Trophoblast cell (in vitro differentiated cells and primary cell): Measurements from ENCODE around the gene TRERF1.

Source experiments
- DNase-seq, 2 donors: peaks; one replicate each; pipeline ENCODE4 v3.0.0-alpha.2; 2016
- H2AFZ ChIP-seq: 2 replicates; pipeline ENCODE4 v1.6.1; 2013; ENCODE audit warnings: low read length, moderate library complexity, mild to moderate bottlenecking; ENCODE audit not compliant: insufficient read depth, poor library complexity
- H2AK5ac ChIP-seq: 2 replicates; pipeline ENCODE4 v1.6.1; 2013; ENCODE audit warnings: mild to moderate bottlenecking, low read length
- H2BK120ac ChIP-seq: 2 replicates; pipeline ENCODE4 v1.6.1; 2013; ENCODE audit warnings: low read length, mild to moderate bottlenecking, moderate library complexity; ENCODE audit not compliant: insufficient read depth, poor library complexity
- H2BK12ac ChIP-seq: 2 replicates; pipeline ENCODE4 v1.6.1; 2013; ENCODE audit warnings: mild to moderate bottlenecking, low read length, moderate library complexity
- H2BK5ac ChIP-seq: 2 replicates; pipeline ENCODE4 v1.6.1; 2013; ENCODE audit warnings: low read length, low read depth, moderate library complexity, mild to moderate bottlenecking; ENCODE audit not compliant: poor library complexity
- H3K14ac ChIP-seq: 2 replicates; pipeline ENCODE4 v1.6.1; 2013; ENCODE audit warnings: mild to moderate bottlenecking, low read length
- H3K18ac ChIP-seq: 2 replicates; pipeline ENCODE4 v1.6.1; 2013; ENCODE audit warnings: mild to moderate bottlenecking, low read length
- H3K23ac ChIP-seq: 2 replicates; pipeline ENCODE4 v1.6.1; 2013; ENCODE audit warnings: low read length
- H3K27ac ChIP-seq: 2 replicates; pipeline ENCODE4 v1.5.1; 2013; ENCODE audit warnings: low read depth, mild to moderate bottlenecking, inconsistent platforms, low read length, moderate library complexity
- H3K27me3 ChIP-seq: 2 replicates; pipeline ENCODE4 v1.6.1; 2013; ENCODE audit warnings: inconsistent platforms, mild to moderate bottlenecking, low read length, moderate library complexity; ENCODE audit not compliant: insufficient read depth
- H3K36me3 ChIP-seq, 2 experiments: 1 replicate in 1 of 2; 2 replicates in 1 of 2; pipeline ENCODE4 v1.6.1; 2013; ENCODE audit warnings: low read length in 2 of 2, mild to moderate bottlenecking in 2 of 2, moderate library complexity in 1 of 2; ENCODE audit not compliant: insufficient read depth in 2 of 2, control insufficient read depth in 1 of 2
- H3K4ac ChIP-seq: 2 replicates; pipeline ENCODE4 v1.6.1; 2013; ENCODE audit warnings: low read depth, mild to moderate bottlenecking, low read length, moderate library complexity
- H3K4me1 ChIP-seq, 2 experiments: 1 replicate in 1 of 2; 2 replicates in 1 of 2; pipeline ENCODE4 v1.6.1; 2013; ENCODE audit warnings: low read length in 2 of 2, mild to moderate bottlenecking in 2 of 2, moderate library complexity in 1 of 2; ENCODE audit not compliant: insufficient read depth in 2 of 2, control insufficient read depth in 1 of 2
- H3K4me2 ChIP-seq: 2 replicates; pipeline ENCODE4 v1.6.1; 2013; ENCODE audit warnings: inconsistent platforms, mild to moderate bottlenecking, low read length, moderate library complexity
- H3K4me3 ChIP-seq: 2 replicates; pipeline ENCODE4 v1.5.1; 2013; ENCODE audit warnings: mild to moderate bottlenecking, low read depth, low read length, inconsistent platforms
- H3K79me1 ChIP-seq: one replicate; pipeline ENCODE4 v1.6.1; 2013; ENCODE audit warnings: low read length
- H3K79me2 ChIP-seq: 2 replicates; pipeline ENCODE4 v1.6.1; 2013; ENCODE audit warnings: low read length, mild to moderate bottlenecking; ENCODE audit not compliant: control insufficient read depth, insufficient read depth, poor library complexity
- H3K9ac ChIP-seq: 2 replicates; pipeline ENCODE4 v1.6.1; 2013; ENCODE audit warnings: mild to moderate bottlenecking, low read length
- H3K9me3 ChIP-seq: 2 replicates; pipeline ENCODE4 v1.6.1; 2013; ENCODE audit warnings: low read depth, mild to moderate bottlenecking, control low read depth, inconsistent platforms, low read length; ENCODE audit not compliant: insufficient read depth
- H4K12ac ChIP-seq: 2 replicates; pipeline ENCODE4 v1.6.1; 2013; ENCODE audit warnings: low read depth, mild to moderate bottlenecking, low read length, moderate library complexity
- H4K8ac ChIP-seq: 2 replicates; pipeline ENCODE4 v1.6.1; 2013; ENCODE audit warnings: low read depth, mild to moderate bottlenecking, low read length, moderate library complexity
- H4K91ac ChIP-seq: one replicate; pipeline ENCODE4 v1.6.1; 2013; ENCODE audit warnings: low read depth, mild to moderate bottlenecking, low read length, moderate library complexity
- WGBS: extraction: QIAGEN DNeasy Blood & Tissue Kit; methylation state at CpG from one replicate; pipeline ENCODE4 v1.1.7; 2013; ENCODE audit warnings: missing lambda C conversion rate; ENCODE audit not compliant: insufficient read length, insufficient coverage; ENCODE audit errors: extremely low coverage; 5-methylcytosine and 5-hydroxymethylcytosine counted together

The TRERF1 gene

GRCh38 chr6:42388046-42388445 is 63.7 kb downstream of the TRERF1 start:
- Histone ChIP-seq H2AK5ac (no peak overlapping the region), H3K9me3 (peaks cover 2% of the 10 kb centered on the region), H2BK12ac (no peak overlapping the region), H3K79me2 (no peaks in the 10 kb centered on the region), H4K91ac (no peak overlapping the region), H3K14ac (no peak overlapping the region), H3K27me3 (no peaks in the 10 kb centered on the region), H4K8ac (no peak overlapping the region), H2BK5ac (no peak overlapping the region), H3K79me1 (no peaks in the 10 kb centered on the region), H3K27ac (no peak overlapping the region), H3K4me1 (no peaks in the 10 kb centered on the region), H3K4me2 (no peak overlapping the region), H2BK120ac (no peak overlapping the region), H3K4ac (no peak overlapping the region), H3K18ac (no peak overlapping the region), H3K4me3 (no peak overlapping the region), H3K23ac (no peak overlapping the region), H3K9ac (no peak overlapping the region), H2AFZ (no peak overlapping the region), H4K12ac (no peak overlapping the region), H3K36me3 (no peaks in the 10 kb centered on the region)
- no CpG with 5 or more reads among the region's 4 CpGs for WGBS
- DNase-seq = no peak

GRCh38 chr6:42387336-42387735 is 64.4 kb downstream of the TRERF1 start:
- Histone ChIP-seq H4K91ac (no peak overlapping the region), H2BK12ac (no peak overlapping the region), H3K27ac (no peak overlapping the region), H3K27me3 (no peaks in the 10 kb centered on the region), H2AFZ (no peak overlapping the region), H2AK5ac (no peak overlapping the region), H3K4me1 (no peaks in the 10 kb centered on the region), H3K9ac (no peak overlapping the region), H3K18ac (no peak overlapping the region), H3K4ac (no peak overlapping the region), H4K12ac (no peak overlapping the region), H3K9me3 (no peaks in the 10 kb centered on the region), H3K79me2 (no peaks in the 10 kb centered on the region), H3K79me1 (no peaks in the 10 kb centered on the region), H3K4me3 (no peak overlapping the region), H3K23ac (no peak overlapping the region), H3K14ac (no peak overlapping the region), H4K8ac (no peak overlapping the region), H2BK120ac (no peak overlapping the region), H3K4me2 (no peak overlapping the region), H3K36me3 (no peaks in the 10 kb centered on the region), H2BK5ac (no peak overlapping the region)
- whole genome bisulfite sequencing = no CpG with 5 or more reads among the region's 4 CpGs
- no peak for DNase-seq

DNA sequence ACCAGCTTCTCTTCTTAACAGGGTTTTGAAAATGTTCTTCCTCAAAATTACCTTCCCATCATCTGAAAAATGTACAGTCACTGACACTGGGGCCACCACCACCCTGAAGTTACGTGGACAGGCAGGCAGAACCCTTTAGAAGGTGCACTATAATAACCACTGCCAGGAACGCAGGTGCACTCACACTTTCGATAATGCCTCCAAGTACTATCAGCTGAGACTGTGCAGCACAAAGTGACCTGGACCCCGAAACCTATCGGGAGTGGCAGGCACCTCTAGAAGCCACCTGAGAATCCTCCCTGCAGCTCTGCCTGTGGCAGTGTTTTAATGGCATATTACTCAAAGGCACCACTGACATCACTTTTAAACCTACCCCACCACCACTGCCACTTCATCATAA is 66.4 kb downstream of the TRERF1 start:
- Histone ChIP-seq H3K4ac (no peak overlapping the region), H4K91ac (no peak overlapping the region), H3K18ac (no peak overlapping the region), H3K14ac (no peak overlapping the region), H3K23ac (no peak overlapping the region), H2BK12ac (no peak overlapping the region), H3K4me3 (no peak overlapping the region), H3K27me3 (no peaks in the 10 kb centered on the region), H3K79me2 (no peaks in the 10 kb centered on the region), H2AFZ (no peak overlapping the region), H2BK120ac (no peak overlapping the region), H4K8ac (no peak overlapping the region), H3K9ac (no peak overlapping the region), H4K12ac (no peak overlapping the region), H3K27ac (no peak overlapping the region), H3K4me1 (no peaks in the 10 kb centered on the region), H2BK5ac (no peak overlapping the region), H3K4me2 (no peak overlapping the region), H3K9me3 (no peaks in the 10 kb centered on the region), H3K36me3 (no peaks in the 10 kb centered on the region), H2AK5ac (no peak overlapping the region), H3K79me1 (no peaks in the 10 kb centered on the region)
- DNase-seq = no peak
- no CpG with 5 or more reads among the region's 5 CpGs for WGBS

DNA sequence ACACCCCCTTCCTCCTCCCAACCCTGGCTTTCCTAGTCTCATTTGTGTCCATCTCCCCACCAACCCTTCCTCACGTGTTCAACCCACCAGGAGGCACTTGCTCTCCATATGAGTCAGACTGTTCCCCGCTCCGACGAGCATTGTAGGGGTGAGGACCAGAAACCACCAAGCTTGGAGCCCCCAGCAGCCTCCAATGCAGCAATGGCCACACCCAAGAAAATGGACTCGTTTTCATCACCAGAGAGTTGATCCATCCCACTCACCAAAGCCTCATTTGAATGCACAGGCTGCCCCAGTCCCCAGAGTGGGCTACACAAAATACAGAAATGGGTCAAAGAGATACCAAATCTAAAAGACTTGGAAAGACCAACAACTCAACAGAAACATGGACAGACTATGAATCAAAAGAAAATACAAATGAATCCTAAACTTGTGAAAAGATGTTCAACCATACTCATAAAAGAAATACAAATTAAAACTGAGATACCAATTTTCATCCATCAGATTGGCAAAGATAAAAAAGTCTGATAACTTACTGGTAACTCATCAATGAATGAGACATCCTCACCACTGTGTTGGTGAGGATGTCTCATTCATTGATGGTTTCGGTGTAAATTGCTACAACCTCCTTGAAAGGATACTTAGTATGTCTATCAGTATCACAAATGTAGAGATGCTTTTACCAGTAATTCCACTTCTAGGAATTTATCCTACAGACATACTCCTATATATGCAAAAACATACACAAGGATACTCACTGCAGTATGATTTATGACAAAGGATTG is 68.1 kb downstream of the TRERF1 start:
- no peak for DNase-seq
- no peak overlapping the region for H3K9ac ChIP-seq
- H4K12ac ChIP-seq = no peak overlapping the region
- H2AK5ac ChIP-seq = no peak overlapping the region
- H3K4ac ChIP-seq = no peak overlapping the region
- H3K36me3 ChIP-seq = no peaks in the 10 kb centered on the region
- no peaks in the 10 kb centered on the region for H3K79me1 ChIP-seq
- H2BK5ac ChIP-seq = no peak overlapping the region
- H2BK12ac ChIP-seq = no peak overlapping the region
- H2AFZ ChIP-seq = no peak overlapping the region
- H3K23ac ChIP-seq = no peak overlapping the region
- H3K9me3 ChIP-seq = peaks cover 2% of the 10 kb centered on the region
- H3K4me2 ChIP-seq = no peak overlapping the region
- no peak overlapping the region for H3K4me3 ChIP-seq
- H3K18ac ChIP-seq = no peak overlapping the region
- WGBS = no CpG with 5 or more reads among the region's 6 CpGs
- no peaks in the 10 kb centered on the region for H3K4me1 ChIP-seq
- no peak overlapping the region for H3K14ac ChIP-seq
- no peak overlapping the region for H2BK120ac ChIP-seq
- no peak overlapping the region for H4K91ac ChIP-seq
- no peak overlapping the region for H4K8ac ChIP-seq
- H3K27ac ChIP-seq = no peak overlapping the region
- H3K27me3 ChIP-seq = no peaks in the 10 kb centered on the region
- H3K79me2 ChIP-seq = no peaks in the 10 kb centered on the region
